ENCODE results near the gene OXSM.

Gene OXSM

GRCh38 chr3:25789596-25790556 lies at the start of gene OXSM:
TSS of gene OXSM (plus strand) at chr3:25790090. CDS start at chr3:25791021, 931 bp downstream.
- in situ Hi-C loops (cut with MboI; ENCODE audit: low sequenced_read_pairs), result no loop called here

DNA sequence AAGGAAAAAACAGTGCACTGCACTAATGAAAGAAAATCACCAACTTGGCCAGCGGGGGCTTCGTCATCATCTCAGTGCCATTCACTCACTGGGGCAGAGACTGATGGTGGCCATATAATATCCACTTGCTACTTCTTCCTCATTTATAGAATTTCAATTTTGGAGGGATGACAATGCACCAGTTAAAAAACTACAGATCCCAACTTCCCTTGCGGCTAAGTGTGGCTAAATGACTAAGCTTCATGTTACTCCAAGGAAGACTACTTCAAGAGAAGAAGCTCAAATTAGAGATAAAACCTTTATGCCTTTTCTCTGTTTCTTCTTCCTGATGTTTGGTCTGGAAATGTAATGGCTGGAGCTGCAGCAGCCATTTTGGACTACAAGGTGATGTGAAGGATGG lies 45.4 kb upstream of the OXSM start:
- in situ Hi-C loops (cut with MboI; ENCODE audit: low sequenced_read_pairs), result no loop called here

GRCh38 chr3:25747033-25747432 lies 42.9 kb upstream of the OXSM start:
- in situ Hi-C loops (cut with MboI; ENCODE audit: low sequenced_read_pairs), result no loop called here

DNA sequence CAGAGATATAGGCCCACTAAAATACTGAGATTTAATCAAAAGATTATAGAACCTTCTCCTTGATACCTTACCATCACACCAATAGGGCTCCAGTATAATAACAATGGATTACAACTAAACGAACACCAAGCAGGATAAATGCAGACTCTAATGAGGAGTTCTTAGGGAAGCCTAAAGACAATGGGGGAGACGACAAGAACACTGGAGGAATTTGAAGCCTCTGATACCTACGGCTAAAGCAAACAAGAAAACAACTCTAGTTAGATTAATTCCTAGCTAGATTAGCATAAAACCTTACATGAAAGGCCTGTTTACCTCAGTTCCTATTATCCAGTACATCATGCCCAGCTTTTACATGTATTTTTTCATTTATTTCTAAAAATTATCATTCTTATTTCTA lies 41.7 kb upstream of the OXSM start:
- in situ Hi-C loops (cut with MboI; ENCODE audit: low sequenced_read_pairs), result no loop called here

DNA sequence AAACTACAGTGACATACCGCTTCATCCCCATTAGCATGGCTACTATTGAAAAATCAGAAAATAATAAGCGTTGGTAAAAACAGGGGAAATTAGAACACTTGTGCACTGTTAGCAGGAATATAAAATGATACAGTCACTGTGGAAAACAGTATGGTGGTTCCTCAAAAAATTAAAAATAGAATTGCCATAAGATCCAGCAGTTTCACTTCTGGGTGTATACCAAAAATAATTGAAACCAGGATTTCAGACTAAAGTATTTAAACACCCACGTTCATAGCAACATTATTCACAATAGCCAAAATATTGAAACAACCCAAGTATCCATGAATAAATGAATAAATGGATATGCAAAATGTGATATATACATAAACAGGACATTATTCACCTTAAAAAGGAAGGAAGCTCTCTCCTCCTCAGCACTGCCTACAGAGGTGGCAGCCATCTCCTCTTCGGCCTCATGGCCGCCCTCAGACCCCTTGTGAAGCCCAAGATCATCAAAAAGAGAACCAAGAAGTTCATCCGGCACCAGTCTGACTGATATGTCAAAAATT lies 40.8 kb upstream of the OXSM start:
- in situ Hi-C loops (cut with MboI; ENCODE audit: low sequenced_read_pairs), result no loop called here

DNA sequence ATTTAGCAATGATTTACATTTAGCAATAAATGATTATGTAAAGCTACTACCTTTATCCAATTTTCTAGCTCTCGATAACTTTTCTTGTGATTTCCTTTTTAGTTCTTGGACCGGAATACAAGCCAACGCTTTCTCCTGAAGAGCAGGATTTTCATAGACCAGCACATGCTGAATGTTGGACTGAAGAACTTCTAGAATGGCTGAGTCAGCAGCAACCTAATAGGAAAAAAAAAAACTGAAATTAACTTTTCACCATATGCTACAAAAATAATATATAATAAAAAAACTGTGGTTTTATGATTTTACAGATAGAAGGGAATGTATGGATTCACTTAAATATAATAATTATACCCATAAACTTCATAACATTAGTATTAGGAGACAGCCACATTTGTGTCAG lies 38.8 kb upstream of the OXSM start:
- in situ Hi-C loops (cut with MboI; ENCODE audit: low sequenced_read_pairs), result no loop called here

GRCh38 chr3:25751725-25752124 lies 38.2 kb upstream of the OXSM start:
- in situ Hi-C loops (cut with MboI; ENCODE audit: low sequenced_read_pairs), result no loop called here

GRCh38 chr3:25768851-25769250 lies 21.0 kb upstream of the OXSM start:
- in situ Hi-C loops (cut with MboI; ENCODE audit: low sequenced_read_pairs), result no loop called here

- in situ Hi-C loops (cut with MboI; ENCODE audit: low sequenced_read_pairs), result no loop called here
These were observed 14.0 kb upstream of the OXSM start for GRCh38 chr3:25775936-25776335.

GRCh38 chr3:25780618-25781017 lies 9.3 kb upstream of the OXSM start:
- in situ Hi-C loops (cut with MboI; ENCODE audit: low sequenced_read_pairs), result no loop called here

DNA sequence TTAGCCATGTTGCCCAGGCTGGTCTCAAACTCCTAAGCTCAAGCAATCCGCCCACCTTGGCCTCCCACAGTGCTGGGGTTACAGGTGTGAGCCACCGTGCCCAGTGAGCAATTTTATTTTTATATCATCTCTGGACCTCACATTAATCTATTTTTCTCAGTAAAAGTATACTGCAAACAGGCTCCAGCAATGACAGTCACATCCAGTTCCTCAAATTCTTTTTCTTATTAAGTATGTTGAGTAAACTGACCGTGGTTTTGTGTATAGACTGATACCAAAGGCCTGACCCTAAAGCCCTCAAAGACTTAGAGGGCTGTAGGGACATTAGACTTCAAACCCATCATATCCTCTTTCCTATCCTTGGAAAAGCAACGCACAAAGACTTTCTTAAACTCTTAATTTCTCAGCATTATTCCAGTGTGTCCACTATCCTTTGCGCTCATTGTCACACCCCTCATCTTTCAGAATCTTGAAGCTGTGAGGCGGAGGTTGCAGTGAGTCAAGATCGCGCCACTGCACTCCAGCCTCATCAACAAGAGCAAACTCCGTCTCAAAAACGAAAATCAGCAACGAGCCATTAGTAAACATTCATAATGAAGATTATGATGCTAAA lies 8.6 kb upstream of the OXSM start:
- in situ Hi-C loops (cut with MboI; ENCODE audit: low sequenced_read_pairs), result no loop called here

DNA sequence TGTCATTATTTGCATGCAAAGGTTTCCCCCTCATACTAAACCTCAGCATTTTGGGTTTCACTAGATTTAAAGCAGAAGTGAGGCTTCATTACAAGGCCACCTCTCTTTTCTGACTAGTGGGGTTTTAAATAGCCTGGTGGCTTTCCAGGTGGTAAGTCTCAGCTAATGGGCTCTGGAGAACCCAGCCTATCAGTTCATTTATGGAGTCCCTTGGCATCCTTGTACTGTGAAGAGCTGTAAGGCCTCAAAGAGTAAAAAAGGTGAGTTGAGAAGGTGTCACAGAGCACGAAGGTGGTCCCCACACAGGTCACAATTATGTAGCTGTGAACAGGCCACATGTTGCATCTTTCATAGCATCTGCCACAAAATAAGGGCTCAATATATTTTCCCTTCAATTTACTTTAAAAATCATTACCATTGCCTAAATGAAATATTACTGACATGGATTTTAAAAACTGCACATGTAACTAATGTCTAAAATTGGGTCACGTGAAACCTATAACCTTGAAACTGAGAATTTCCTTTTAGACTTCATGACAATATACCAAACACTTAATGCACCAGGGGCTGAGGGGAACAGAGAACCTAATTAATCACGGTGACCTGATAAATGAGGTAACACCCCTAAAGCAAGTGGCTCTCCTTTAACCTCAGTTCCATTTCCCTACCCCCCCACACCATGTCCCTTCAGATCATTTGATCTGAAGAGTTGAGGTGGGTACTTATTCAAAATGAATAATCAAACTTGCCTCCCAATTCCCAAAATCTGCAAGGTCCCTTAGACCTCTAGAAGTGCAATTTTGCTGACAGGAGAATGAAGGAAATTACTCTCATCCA lies 7.9 kb upstream of the OXSM start:
- in situ Hi-C loops (cut with MboI; ENCODE audit: low sequenced_read_pairs), result no loop called here

DNA sequence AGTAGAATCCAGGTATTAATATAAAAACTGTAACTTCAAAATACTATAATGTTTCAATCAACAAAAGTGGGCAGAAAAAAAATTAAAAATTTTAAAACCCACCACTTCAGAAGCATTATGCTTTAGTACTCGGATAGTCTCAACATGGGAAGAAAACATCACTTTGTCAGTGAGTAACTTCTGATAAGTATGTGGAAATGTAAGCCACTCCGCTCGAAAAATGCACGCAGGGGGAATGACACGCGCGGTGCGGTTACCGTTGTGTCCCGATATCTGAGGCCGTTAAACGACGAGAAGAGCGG lies 7.3 kb upstream of the OXSM start:
- in situ Hi-C loops (cut with MboI; ENCODE audit: low sequenced_read_pairs), result no loop called here

DNA sequence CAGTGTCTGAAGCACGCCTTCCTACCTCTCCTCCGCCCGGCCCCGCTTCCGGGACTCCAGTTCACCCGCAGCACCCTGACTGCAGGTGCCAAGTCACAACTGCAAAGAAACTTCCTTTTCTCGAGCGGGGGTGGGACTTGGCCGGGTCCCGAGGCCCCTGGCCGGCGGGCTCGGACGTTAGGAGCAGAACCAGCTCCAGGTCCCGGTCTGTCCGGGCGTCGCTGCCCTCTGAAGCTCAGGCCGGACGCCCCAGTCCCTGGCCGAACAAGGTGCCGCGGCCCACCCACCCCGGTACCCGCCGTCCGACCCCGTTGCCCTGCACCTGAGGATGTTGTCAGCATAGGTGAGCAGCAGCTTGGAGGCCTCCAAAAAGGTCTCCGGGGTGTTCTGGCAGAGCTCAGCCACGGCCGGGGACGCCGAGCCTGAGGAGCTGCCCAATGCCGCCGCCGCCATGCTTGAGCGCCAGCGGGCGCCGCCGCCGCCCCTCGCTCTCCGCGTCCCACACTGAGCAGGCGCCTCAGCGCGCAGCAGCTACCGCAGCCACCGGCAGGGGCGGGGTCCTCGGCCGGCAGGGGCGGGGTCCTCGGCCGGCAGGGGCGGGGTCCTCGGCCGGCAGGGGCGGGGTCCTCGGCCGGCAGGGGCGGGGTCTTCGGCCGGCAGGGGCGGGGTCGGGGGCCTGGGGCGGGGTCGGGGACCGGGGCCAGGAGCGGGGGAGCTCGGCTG lies 6.8 kb upstream of the OXSM start, which contains the start of gene NGLY1:
NGLY1 (minus strand) TSS at position 506 of the 723 bp plus-strand sequence; CDS start at position 453, 53 bp downstream.
- in situ Hi-C loops (cut with MboI; ENCODE audit: low sequenced_read_pairs), result no loop called here

DNA sequence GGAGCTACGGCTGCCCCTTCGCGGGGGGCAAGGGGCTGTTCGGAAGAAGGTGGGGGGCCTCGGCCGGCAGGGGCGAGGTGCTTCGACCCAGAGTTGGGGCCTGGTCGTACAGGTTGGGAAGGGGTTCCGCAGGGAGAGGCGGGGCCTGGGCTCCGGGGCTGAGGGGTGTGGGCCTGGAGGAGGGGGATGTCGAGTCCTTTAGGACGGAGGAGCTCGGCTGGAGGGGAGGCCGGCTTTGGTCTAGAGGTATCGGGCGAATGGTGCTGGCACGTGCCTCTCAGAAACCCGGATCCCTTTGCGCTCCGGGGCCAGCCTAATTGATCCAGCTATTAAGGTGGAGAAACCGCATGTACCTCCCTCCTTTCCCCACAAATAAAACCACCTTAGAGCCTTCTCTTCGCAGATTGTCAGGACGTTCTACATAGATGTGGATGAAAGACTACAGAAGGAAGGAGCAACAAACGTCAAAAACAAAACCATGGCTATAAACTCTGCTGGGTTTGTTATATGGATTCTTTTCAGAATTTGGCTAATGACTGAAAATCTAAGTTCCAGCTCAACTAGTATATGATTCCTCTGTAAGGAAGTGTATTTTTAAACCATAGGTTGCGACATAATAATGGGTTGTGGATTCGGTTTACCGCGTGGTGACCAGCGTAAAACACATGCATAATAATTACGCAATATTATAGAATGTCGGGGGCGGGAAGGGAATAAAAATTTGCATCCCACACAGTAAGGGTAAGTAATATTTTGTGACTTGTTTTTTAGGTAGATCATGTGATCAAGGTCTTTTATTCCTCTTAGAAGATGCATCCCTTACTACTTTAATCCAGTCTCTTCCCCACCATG lies 6.0 kb upstream of the OXSM start:
- in situ Hi-C loops (cut with MboI; ENCODE audit: low sequenced_read_pairs), result no loop called here

DNA sequence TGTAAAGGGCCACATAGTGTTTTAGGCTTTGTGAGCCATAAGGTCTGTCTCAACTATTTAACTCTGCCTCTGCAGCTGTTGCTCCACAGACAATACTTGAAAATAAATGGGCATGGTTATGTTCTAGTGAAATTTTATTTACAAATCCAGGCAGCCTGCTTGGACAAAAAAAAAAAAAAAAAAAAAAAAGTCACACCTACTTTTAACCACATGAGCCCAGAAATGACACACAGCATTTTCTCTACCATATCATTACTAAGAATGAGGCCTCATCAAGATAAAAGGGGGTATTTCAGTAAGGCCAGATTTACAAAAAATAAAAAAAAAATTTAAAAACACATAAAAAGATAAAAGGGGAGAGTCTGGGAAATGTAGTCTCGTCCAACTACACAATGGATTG lies 4.9 kb upstream of the OXSM start:
- in situ Hi-C loops (cut with MboI; ENCODE audit: low sequenced_read_pairs), result no loop called here

DNA sequence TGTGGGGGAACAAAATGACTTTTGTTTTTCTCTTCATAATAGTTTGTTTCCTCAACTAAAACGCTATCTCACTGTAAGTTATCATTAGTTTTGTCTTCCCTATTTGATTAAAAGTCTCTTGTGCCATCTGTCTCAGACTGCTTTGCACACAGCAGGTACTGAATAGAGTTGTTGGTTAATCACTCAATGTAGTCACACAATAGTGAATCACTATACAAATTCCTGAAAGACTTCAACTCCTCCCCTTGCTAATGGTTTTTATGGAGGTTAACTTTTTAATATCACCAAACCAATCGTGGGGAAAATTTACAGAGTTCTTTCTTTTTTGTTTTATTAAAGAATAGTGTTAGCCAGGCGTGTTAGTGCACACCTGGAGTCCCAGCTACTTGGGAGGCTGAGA lies 4.1 kb upstream of the OXSM start:
- in situ Hi-C loops (cut with MboI; ENCODE audit: low sequenced_read_pairs), result no loop called here

GRCh38 chr3:25787689-25788088 lies 2.2 kb upstream of the OXSM start:
- in situ Hi-C loops (cut with MboI; ENCODE audit: low sequenced_read_pairs), result no loop called here

DNA sequence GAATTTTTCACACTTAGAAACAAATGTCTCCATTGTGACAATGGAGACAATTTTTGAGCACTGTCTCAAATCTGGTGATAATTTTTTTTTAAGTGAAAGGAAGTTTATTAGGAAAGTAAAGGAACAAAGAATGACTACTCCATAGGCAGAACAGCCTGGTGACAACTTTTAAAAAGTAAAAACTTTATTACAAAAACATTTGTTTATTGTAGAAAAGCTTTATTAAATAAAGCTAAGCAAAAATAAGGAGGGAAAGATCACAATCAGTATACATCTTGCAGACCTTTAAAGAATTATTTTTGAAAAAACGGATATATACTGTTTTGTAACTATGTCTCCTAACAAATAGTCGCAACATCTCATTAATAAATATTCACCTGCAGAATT lies 688 bp upstream of the OXSM start:
- in situ Hi-C loops (cut with MboI; ENCODE audit: low sequenced_read_pairs), result no loop called here

GRCh38 chr3:25801786-25802185 lies 11.9 kb downstream of the OXSM start:
- in situ Hi-C loops (cut with MboI; ENCODE audit: low sequenced_read_pairs), result no loop called here

Measured in HL-60/S4 treated with retinoic acid at 250 ng/mL for 4 days and 3 days (cell line).